ENCODE data around the gene CACNB2. TPM values are rescaled to one million over a fixed set of nuclear protein-coding genes. Genes with fewer than 3 reads are reported as not detected.

Gene CACNB2
- total RNA-seq, 1 experiment from 2014 or later, result 34.1 TPM

GRCh38 chr10:18523025-18523424 lies 382.8 kb downstream of the CACNB2 start:
- Histone ChIP-seq H3K27me3 (replicated peaks; ENCODE audit: insufficient read depth, low read depth, low read length, poor library complexity) (no peaks in the 10 kb centered on the region), H3K4me1 (ENCODE audit: insufficient read depth, low read length, poor library complexity, severe bottlenecking) (no peaks in the 10 kb centered on the region), H3K9me3 (ENCODE audit: low read depth, low read length, poor library complexity, severe bottlenecking) (no peaks in the 10 kb centered on the region), H3K36me3 (ENCODE audit: insufficient read depth, low read length, poor library complexity, severe bottlenecking) (peaks cover 30% of the 10 kb centered on the region), H3K27ac (ENCODE audit: low read depth, low read length, poor library complexity, severe bottlenecking) (no peak overlapping the region), H3K4me3 (ENCODE audit: low read depth, low read length, poor library complexity, severe bottlenecking) (no peak overlapping the region)
- BruUV-seq (replicated peaks), result no TSS peak
- ChIA-PET POLR2A (ENCODE audit: low non-redundant PET) (no interaction called here), CTCF (no interaction called here)
- TF ChIP-seq CTCF (conservative IDR thresholded peaks at IDR 0.05; ENCODE audit: low read depth, low read length) (no peak), EZH2 (IDR thresholded peaks at IDR 0.05; ENCODE audit: borderline replicate concordance, low read depth, low read length, poor library complexity, severe bottlenecking) (no peak)
- intact Hi-C loops (cut with micrococcal nuclease; ENCODE audit: unreplicated experiment), result no loop called here
- DNase-seq (ENCODE audit: low spot score), result no peak

GRCh38 chr10:18523858-18524257 lies 383.6 kb downstream of the CACNB2 start:
- no peaks in the 10 kb centered on the region for H3K4me1 ChIP-seq (ENCODE audit: insufficient read depth, low read length, poor library complexity, severe bottlenecking)
- intact Hi-C loops (cut with micrococcal nuclease; ENCODE audit: unreplicated experiment), result no loop called here
- H3K27me3 ChIP-seq (replicated peaks; ENCODE audit: insufficient read depth, low read depth, low read length, poor library complexity), result no peaks in the 10 kb centered on the region
- ChIA-PET CTCF (no interaction called here), POLR2A (ENCODE audit: low non-redundant PET) (no interaction called here)
- no peak overlapping the region for H3K4me3 ChIP-seq (ENCODE audit: low read depth, low read length, poor library complexity, severe bottlenecking)
- TF ChIP-seq CTCF (conservative IDR thresholded peaks at IDR 0.05; ENCODE audit: low read depth, low read length) (no peak), EZH2 (IDR thresholded peaks at IDR 0.05; ENCODE audit: borderline replicate concordance, low read depth, low read length, poor library complexity, severe bottlenecking) (no peak)
- no peaks in the 10 kb centered on the region for H3K9me3 ChIP-seq (ENCODE audit: low read depth, low read length, poor library complexity, severe bottlenecking)
- no peak for DNase-seq (ENCODE audit: low spot score)
- H3K27ac ChIP-seq (ENCODE audit: low read depth, low read length, poor library complexity, severe bottlenecking), result no peak overlapping the region
- H3K36me3 ChIP-seq (ENCODE audit: insufficient read depth, low read length, poor library complexity, severe bottlenecking), result peaks cover 32% of the 10 kb centered on the region
- BruUV-seq (replicated peaks), result no TSS peak

GRCh38 chr10:18527687-18528086 lies 387.5 kb downstream of the CACNB2 start:
- BruUV-seq (replicated peaks), result no TSS peak
- intact Hi-C loops (cut with micrococcal nuclease; ENCODE audit: unreplicated experiment), result no loop called here
- Histone ChIP-seq H3K27ac (ENCODE audit: low read depth, low read length, poor library complexity, severe bottlenecking) (no peak overlapping the region), H3K36me3 (ENCODE audit: insufficient read depth, low read length, poor library complexity, severe bottlenecking) (peaks cover 22% of the 10 kb centered on the region), H3K4me3 (ENCODE audit: low read depth, low read length, poor library complexity, severe bottlenecking) (no peak overlapping the region), H3K27me3 (replicated peaks; ENCODE audit: insufficient read depth, low read depth, low read length, poor library complexity) (no peaks in the 10 kb centered on the region), H3K4me1 (ENCODE audit: insufficient read depth, low read length, poor library complexity, severe bottlenecking) (no peaks in the 10 kb centered on the region), H3K9me3 (ENCODE audit: low read depth, low read length, poor library complexity, severe bottlenecking) (peaks cover 4% of the 10 kb centered on the region)
- TF ChIP-seq CTCF (conservative IDR thresholded peaks at IDR 0.05; ENCODE audit: low read depth, low read length), result no peak
- TF ChIP-seq EZH2 (IDR thresholded peaks at IDR 0.05; ENCODE audit: borderline replicate concordance, low read depth, low read length, poor library complexity, severe bottlenecking), result no peak
- ChIA-PET CTCF (no interaction called here), POLR2A (ENCODE audit: low non-redundant PET) (no interaction called here)
- DNase-seq (ENCODE audit: low spot score), result no peak
